Measurements from ENCODE around the gene BEST4.
"Not testable (repeated sequence)": the region's sequence is repeated elsewhere in the genome, so short reads cannot be mapped to it uniquely, and the experiment has no call there.

BEST4 gene

DNA sequence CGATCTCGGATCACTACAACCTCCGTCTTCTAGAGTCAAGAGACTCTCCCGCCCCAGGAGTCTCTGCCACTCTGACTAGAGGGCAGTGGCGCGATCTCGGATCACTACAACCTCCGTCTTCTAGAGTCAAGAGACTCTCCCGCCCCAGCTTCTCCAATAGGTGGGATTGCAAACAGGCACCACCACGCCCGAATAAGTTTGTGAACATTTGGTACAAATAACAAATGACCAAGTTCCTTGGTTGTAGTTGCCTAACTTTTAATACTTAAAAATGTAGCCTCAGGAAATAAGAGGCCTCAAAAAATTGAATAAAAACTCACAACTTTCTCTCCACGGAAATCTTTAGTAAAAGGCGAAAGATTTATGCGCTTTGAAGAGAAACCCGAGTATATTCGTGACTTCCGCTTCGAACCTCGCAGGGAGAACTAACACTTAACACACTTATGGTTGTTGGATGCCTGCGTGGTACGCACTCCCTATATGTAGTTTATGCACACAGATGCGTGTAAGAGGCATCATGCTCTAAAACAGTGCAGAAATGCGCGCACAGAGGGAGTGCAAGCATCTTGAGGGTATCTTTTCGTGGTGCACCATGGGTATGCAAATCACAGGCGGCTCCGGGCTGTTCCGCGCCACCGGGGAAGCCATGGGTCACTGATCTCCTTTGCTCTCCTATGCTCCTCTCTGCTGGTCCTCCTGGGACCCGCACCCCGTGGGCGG lies 31.8 kb upstream of the BEST4 start:
- FAIRE-seq (peak; percentile 100), DNase-seq (ENCODE audit: insufficient read length, low spot score) (peak; percentile 88)

DNA sequence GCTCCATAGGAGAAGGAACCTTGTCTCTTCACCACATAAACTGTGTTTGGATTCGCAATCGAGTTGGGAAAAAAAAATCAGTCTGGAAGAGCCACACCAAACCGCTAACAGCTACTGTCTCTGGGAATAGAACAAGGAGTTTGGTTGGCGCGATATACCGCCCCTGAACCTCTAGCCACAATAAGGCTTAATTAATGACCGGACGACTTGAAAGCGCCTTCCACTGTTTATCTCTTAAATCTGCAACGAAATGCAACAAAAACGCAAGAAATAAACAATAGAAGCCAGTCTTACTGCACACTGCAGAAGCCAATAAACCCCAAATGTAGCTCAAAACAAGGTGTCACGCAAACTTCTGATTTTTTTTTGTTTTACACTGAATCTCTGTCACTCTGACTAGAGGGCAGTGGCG lies 31.2 kb upstream of the BEST4 start:
- no peak for FAIRE-seq
- no peak for DNase-seq (ENCODE audit: insufficient read length, low spot score)

DNA sequence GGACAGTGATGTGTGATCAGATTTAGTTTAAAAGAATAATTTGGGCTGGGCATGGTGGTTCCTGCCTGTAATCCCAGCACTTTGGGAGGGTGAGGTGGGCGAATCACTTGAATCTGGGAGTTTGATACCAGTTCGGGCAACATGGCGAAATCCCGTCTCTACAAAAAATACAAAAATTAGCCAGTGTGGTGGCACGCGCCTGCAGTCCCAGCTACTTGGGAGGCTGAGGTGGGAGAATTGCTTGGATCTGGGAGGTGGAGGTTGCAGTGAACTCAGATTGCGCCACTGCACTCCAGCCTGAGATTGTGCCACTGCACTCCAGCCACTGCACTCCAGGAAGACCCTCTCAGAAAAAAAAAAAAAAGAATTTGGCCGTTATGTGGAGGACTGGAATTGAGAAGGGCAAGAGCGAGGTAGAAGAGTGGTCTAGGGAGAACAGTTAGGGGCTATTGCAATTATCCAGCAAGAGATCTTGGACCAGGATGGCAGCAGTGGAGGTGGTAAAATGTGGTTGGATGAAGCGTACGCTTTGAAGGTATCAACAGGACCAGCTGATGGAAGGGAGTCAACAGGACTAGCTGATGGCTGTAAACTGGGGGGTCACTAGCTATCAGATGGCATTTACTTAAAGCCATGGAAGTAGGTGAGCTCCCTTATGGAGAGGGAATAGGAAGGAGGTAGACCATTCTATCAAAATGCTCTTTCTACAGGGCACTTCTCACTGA lies 30.0 kb upstream of the BEST4 start:
- DNase-seq (ENCODE audit: insufficient read length, low spot score) (no peak), FAIRE-seq (no peak)

DNA sequence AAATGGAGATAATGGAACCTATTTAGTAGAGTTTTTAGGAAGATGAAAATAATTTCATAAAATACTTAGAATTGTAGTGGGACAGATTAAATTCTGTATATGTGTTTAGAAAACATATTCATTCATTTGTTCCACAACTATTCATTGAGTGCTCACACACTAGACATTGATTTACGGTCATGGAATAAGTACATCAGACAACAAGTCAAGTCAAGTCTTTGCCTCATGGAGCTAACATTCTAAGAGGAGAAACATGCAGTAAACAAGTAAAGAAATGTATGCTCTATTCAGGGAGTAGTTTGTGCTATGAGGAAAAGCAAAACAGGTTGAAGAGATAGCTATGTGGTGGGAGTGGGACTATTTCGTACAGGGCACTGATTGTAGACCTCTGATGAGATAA lies 29.3 kb upstream of the BEST4 start:
- DNase-seq (ENCODE audit: insufficient read length, low spot score) (no peak), FAIRE-seq (no peak)

DNA sequence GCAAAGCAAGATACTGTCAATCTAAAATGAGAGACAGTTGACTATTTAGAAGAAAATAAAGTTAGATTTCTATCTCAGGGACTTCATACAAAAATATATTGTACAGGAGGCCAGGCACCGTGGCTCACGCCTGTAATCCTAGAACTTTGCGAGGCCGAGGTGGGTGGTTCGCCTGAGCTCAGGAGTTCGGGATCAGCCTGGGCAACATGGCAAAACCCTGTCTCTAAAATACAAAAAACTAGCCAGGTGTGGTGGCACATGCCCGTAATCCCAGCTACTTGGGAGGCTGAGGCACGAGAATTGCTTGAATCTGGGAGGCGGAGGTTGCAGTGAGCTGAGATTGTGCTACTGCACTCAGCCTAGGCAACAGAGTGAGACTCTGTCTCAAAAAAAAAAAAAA lies 28.0 kb upstream of the BEST4 start:
- DNase-seq (ENCODE audit: insufficient read length, low spot score); FAIRE-seq: not testable (repeated sequence)

DNA sequence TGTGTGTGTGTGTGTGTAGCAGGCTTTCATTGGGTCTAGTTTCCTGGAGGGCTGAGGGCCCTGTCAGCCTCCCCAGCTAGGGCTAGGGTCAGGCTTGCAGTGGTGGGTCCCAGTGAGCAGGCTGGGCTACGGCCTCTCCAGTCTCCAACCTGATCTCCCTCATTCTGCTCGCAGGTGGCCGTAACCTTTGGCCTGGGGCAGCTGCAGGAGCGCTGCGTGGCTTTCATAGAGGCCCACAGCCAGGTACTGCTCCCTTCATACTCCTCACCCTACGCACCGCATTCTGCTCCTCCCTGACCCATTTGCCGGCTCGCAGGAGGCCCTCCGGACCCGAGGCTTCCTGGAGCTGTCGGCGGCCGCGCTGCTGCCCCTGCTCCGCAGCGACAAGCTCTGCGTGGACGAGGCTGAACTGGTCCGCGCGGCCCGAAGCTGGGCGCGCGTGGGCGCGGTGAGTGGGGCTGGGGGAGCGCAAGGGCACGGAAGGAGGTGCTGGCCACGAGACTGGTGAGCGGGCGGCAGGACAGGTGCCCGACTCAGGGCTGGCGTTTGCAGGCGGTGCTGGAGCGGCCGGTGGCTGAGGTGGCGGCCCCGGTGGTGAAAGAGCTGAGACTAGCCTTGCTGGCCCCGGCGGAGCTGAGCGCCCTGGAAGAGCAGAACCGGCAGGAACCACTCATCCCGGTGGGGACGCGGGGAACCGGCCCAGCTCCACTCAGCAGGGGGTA lies 25.0 kb upstream of the BEST4 start:
- FAIRE-seq (no peak), DNase-seq (ENCODE audit: insufficient read length, low spot score) (no peak)

DNA sequence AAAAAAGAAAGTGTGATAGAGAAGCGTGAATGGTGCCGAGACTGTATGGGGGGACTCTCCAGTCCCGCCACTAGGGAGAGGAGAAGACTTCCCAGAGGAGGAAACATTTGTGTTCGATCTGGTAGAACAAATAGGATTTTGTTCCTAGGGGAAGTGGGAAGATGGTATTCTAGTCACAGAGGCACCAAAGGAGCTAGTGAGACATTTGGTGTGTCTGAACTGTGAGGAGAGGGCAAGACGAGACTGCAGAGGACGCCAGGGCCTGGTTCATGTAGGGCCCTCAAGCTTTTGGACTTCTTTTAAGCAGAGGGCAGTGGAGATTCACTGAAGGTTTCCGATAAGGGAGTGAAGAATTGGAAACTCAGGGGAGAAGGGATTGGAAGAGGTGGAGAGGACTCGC lies 23.3 kb upstream of the BEST4 start:
- FAIRE-seq (no peak), DNase-seq (ENCODE audit: insufficient read length, low spot score) (no peak)

DNA sequence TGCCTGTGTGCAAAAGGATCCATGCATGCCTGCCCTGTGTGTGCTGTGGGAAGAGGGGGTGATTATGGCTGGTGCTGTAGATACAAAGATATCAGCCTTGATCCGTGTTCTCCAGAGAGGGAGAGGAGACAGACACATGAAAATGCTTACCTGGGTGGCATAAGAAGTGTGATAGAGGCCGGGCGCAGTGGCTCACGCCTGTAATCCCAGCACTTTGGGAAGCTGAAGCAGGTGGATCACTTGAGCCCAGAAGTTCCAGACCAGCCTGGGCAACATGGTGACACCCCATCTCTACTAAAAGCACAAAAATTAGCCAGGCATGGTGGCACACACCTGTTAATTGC lies 22.8 kb upstream of the BEST4 start:
- FAIRE-seq, result peak; percentile 8
- not testable (repeated sequence) for DNase-seq (ENCODE audit: insufficient read length, low spot score)

DNA sequence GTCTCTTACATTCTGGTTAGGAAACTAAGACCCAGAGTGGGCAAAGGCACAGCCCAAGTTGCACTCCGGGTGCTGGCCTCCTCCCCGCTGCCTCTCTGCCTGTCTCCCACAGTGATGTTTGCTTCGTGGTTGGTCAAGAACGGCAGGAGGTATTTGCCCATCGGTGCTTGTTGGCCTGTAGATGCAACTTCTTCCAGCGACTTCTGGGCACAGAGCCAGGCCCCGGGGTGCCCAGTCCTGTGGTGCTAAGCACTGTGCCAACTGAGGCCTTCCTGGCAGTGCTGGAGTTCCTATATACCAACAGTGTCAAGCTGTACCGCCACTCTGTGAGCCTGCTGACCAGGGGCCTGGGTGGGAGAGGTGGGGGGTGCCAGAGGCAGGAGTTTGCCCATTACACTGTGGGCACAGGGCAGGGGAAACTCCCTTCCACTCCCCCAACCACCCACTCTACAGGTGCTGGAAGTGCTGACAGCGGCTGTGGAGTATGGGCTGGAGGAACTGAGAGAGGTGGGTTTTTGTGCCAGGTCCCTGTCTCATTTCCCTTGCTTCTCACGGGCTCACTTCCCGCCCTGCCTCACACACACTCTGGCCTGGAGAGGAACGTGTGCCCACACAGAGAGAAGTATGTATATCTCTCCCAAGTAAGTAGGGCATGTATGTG lies 22.3 kb upstream of the BEST4 start:
- no peak for DNase-seq (ENCODE audit: insufficient read length, low spot score)
- FAIRE-seq, result peak; percentile 84

DNA sequence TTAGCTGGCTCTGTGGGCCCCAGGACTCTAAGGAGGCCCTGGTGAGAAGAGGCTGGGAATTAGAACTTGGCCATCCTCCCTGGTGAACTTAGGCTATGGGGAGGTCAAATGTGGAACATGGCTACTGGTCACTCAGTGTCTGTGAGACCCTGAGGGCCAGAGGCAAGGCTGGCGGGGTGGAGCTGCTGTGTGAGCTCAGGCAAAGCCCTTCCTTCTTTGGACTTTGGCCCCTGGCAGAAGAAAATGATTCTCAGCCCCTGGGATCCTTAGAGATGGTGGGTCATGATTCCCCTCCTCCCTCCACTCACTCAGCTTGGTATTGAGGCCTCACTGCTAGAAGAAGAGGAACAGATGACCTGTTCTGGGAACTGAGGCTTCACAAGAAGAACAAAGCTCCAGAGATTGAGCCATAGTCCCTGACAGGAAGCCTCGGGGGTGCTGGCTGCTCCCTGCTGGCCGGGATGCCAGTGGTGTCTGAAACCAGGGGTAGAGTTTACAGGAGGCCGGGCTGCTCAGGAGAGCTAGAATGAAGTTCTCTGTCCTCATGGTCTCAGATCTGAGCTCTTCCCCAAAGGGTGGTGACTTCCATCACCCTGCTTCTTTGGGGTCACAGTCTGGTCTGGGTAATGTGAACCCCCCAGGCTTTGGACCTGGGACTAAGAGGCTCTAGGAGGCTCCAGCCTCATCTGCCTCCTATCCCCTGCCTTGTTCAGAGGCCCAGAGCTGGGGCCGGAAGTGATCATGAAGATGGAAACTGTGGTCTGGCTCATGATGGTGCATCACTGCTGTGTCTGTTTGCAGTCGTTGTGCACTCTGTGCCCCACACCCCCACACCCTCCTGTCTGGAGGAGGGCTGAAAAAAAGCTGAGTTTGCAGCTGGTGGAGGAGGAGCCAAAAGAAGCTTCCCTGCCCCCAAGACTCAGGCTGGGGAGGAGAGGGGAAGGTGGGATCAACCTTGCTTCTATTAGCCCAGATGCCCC lies 21.3 kb upstream of the BEST4 start:
- FAIRE-seq, result peak; percentile 97
- DNase-seq (ENCODE audit: insufficient read length, low spot score), result peak; percentile 82

DNA sequence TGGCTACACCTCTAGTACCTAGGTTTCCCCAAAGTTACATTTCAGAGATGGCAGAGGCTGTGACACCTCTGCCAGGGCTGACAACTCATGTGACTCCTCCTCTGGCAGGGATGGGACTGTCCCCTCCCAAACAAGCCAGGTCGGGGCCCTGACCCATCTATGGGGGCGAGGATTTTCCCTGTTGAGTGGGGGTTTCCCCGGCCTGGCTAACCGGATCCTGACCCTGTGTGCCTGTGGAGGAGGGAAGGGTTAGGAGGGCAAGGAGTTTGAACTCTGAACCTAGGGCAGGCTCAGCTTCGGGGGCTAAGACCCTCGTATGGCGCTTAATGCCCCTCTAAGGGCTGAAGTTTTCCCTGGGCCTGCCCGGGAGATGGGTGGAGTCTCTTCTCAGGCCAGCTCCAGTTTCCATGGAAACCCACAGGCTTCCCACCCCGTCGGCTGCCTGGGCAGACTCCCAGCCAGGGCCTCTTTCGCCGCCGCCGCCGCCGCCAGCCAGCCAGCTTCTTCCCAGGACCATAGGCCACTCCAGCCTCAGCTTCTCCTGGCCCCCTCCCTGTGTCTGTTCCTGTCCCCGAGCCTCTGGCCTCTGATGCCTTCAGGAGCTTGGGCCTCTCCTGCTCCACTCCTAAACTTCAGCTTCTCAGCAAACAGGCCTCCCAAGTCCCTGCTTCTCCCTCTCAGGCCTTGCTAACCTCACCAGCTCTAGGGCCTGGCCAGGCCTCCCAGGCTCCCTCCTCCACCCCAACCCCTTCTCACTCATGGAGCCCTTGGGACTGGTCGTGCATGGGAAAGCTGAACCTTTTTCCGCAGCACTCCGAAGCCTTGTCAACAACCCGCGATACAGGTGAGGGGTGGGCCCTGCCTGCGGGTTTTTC lies 20.3 kb upstream of the BEST4 start, which contains the start of gene BTBD19:
Gene BTBD19 (plus strand): TSS at position 461 of the 875 bp plus-strand sequence. CDS start 298 bp downstream, at position 759.
- DNase-seq (ENCODE audit: insufficient read length, low spot score), result no peak
- FAIRE-seq, result no peak

DNA sequence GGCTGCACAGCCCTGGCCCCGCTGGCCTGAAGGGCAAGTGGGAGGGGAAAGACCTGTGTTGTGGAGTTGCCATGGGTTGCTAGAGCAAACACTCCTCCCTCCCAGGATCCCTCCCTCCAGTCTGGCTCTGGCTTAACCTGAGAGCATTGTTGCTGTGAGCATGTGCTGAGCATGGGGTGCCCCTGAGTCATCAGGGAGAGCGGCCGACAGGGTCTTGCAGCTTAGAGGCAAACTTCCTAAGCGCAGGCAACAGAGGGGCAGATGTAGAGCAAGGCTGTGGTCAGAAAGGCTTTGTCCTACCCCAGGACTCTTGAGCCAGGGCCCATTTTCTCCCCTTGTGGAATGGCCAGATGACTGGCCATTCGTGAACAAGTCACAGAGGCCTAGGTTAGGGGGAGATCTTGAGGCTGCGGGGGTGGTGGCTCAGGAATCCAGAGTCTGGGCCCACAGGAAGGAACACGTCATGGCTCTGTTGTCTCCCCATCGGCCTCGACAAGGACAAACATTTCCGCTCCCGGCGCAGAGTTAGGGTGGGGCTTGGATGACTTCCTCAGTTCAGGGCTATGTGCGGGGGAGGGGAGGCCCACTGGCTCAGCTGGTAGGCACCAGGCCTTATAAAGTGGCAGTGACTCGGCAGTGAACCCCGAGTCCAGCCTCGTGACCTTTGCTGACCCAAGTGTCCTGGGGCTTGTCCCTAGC lies 19.5 kb upstream of the BEST4 start:
- FAIRE-seq, result peak; percentile 96
- DNase-seq (ENCODE audit: insufficient read length, low spot score), result peak; percentile 77

DNA sequence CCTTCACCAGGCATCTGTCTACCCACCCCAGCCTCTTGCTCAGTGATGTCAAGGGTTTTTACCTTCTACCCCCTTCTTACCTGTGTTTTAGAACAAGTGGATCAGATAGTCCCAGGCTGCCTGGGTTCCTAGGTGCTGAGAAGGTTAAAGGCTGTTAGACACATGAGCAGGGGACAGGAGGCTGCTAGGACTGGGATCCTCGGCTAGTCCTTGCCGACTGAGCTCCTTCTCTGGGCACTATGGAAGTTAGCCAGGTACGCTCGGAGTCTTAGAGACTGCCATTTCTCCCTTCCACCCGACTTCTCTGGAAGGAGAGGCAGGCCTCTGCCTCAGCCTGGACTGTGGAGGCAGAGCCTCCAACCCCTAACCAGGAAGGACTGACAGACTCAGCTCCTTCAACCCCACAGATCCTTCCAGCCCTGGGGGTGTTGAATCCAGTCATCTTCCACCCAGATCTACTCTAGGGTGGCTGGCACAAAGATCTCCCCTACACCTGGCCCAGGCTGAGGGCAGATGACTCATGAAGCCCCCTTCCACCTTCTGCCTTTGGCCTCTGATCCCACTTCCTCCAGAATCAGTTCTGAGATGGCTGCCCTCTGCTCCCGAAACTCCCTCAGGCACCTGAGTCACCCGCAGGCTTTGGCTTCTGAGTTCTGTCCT lies 18.9 kb upstream of the BEST4 start, which contains the start of gene DYNLT4:
Gene DYNLT4 (minus strand): TSS at position 648 of the 660 bp plus-strand sequence. CDS start 683 bp downstream, outside the sequence.
- FAIRE-seq (no peak), DNase-seq (ENCODE audit: insufficient read length, low spot score) (no peak)

DNA sequence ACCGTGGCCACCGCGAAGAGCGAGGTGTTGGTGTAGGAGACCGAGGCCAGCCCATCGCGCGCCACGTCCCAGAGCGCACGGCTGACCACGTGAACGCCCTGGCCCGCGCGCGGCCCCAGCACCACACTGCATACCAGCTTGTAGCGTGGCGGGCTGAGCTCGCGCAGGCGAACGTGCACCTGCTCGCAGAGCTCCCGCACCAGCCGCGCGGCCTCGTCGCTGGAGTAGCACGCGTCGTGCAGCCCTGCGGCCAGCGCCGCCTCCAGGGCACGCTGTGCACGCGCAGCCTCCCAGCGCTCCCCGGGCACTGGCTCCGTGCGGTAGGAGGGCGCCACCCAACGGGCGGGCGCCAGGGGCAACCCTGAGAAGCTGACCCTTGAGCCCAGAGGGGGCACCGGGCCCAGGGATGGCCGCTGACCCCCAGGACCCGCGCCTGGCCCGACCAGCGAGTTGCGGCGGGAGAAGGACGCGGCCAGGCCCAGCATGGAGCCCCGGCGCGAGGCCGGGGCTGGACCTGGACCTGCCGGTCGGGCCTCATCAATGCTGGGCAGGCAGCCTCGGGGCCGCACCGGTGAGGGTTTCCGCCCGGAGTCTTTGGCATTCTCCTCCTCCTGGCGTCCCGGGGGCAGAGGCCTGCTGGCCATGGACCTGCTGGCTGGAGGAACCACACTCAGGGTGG lies 18.2 kb upstream of the BEST4 start:
- FAIRE-seq (no peak), DNase-seq (ENCODE audit: insufficient read length, low spot score) (no peak)

DNA sequence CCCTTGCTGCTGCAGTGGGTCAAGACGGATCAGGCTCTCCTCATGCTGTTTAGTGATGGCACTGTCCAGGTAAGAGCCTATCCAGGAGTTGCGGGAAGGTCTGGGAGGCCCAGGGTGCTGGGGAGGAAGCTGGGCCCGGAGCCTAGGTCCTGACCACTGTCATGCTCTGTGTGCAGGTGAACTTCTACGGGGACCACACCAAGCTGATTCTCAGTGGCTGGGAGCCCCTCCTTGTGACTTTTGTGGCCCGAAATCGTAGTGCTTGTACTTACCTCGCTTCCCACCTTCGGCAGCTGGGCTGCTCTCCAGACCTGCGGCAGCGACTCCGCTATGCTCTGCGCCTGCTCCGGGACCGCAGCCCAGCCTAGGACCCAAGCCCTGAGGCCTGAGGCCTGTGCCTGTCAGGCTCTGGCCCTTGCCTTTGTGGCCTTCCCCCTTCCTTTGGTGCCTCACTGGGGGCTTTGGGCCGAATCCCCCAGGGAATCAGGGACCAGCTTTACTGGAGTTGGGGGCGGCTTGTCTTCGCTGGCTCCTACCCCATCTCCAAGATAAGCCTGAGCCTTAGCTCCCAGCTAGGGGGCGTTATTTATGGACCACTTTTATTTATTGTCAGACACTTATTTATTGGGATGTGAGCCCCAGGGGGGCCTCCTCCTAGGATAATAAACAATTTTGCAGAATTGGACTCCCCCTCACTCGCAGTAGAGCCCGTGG lies 17.5 kb upstream of the BEST4 start:
- DNase-seq (ENCODE audit: insufficient read length, low spot score) (no peak), FAIRE-seq (no peak)

DNA sequence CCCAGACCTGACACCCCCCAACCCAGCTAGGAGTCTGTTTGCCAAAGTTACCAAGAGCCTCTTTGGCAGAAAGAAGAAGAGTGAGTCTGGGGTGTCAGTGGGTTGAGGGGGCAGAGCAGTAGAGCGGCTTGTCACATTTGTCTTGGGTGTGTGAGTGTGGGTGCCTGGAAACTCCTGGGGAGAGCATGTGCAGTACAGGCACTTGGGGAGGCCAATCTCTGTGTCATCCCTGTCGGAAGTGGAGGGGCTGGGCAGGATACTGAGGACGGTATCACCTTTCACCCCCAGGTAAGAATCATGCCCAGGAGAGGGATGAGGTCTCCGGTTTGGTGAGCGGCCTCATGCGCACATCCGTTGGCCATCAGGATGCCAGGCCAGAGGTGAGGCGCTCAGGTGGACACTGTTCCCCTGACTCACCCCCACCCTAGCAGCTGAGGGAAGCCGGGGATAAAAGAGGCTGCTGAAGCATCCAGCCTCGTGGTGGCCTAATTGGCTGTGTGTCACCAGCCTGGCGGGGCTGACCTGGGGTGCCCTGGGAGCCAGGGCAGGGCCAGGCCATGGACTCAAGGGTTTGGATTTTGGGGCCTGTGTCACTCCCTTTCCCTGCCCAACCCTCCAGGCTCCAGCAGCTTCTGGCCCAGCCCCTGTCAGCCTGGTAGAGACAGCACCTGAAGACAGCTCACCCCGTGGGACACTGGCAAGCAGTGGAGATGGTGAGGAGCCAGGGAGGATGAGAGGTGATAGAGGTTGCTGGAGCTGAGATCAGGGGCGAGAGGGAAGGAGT lies 15.5 kb upstream of the BEST4 start:
- FAIRE-seq, result no peak
- DNase-seq (ENCODE audit: insufficient read length, low spot score), result no peak
